HG02678 (cell line): ENCODE measurements around the gene MCOLN3.
"Not testable (repeated sequence)": the region's sequence is repeated elsewhere in the genome, so short reads cannot be mapped to it uniquely, and the experiment has no call there.

Experiments used
- ATAC-seq: cut with Tn5 transposase; IDR thresholded peaks from one replicate; pipeline ENCODE4 v1.9.1; 2021; ENCODE audit warnings: mild to moderate bottlenecking, moderate library complexity; ENCODE audit not compliant: unreplicated experiment

MCOLN3 gene

GRCh38 chr1:84995484-84996334, 52.6 kb downstream of the MCOLN3 start:
- ATAC-seq: peak; percentile 47

- ATAC-seq: peak; percentile 32
Measured at GRCh38 chr1:84991097-84991920, 57.0 kb downstream of the MCOLN3 start.

GRCh38 chr1:84988588-84988987, 59.7 kb downstream of the MCOLN3 start:
- ATAC-seq: peak; percentile 63

GRCh38 chr1:84986561-84986960, 61.7 kb downstream of the MCOLN3 start:
- not testable (repeated sequence) for ATAC-seq

GRCh38 chr1:84985365-84985764, 62.9 kb downstream of the MCOLN3 start:
- ATAC-seq: peak; percentile 69

GRCh38 chr1:84982395-84982794, 65.9 kb downstream of the MCOLN3 start:
- no peak for ATAC-seq

- peak; percentile 31 for ATAC-seq
Measured at GRCh38 chr1:84975035-84975434, 73.3 kb downstream of the MCOLN3 start.

GRCh38 chr1:84973498-84974334, 74.6 kb downstream of the MCOLN3 start:
- ATAC-seq: peak; percentile 47

GRCh38 chr1:84972377-84972987, 75.8 kb downstream of the MCOLN3 start:
- peak; percentile 36 for ATAC-seq

- peak; percentile 36 for ATAC-seq
Measured at GRCh38 chr1:84971957-84972356, 76.3 kb downstream of the MCOLN3 start.

GRCh38 chr1:84969489-84970250, 78.6 kb downstream of the MCOLN3 start:
- ATAC-seq: peak; percentile 45

GRCh38 chr1:84968865-84969264, 79.4 kb downstream of the MCOLN3 start:
- ATAC-seq: no peak

- no peak for ATAC-seq
Measured at GRCh38 chr1:84968101-84968500, 80.2 kb downstream of the MCOLN3 start.
